ENCODE measurements around the gene TMEM80.

The TMEM80 gene

GRCh38 chr11:693887-694562 is 1.6 kb upstream of the TMEM80 start:
- in situ Hi-C loops (cut with HindIII; ENCODE audit: low sequenced_read_pairs) = no loop called here
- no peak for DNase-seq (ENCODE audit: low read depth, low spot score)
- TF ChIP-seq CTCF (IDR thresholded peaks at IDR 0.05; ENCODE audit: low read depth, low read length) = no peak
- peak overlapping the region; percentile 37 for H3K4me3 ChIP-seq (ENCODE audit: low read depth, low read length)

GRCh38 chr11:694563-695287 is 891 bp upstream of the TMEM80 start, which contains the start of gene DEAF1:
Gene DEAF1, minus strand, starts transcription at chr11:695222. Its CDS starts 175 bp downstream, at chr11:695047.
- no peak for TF ChIP-seq CTCF (IDR thresholded peaks at IDR 0.05; ENCODE audit: low read depth, low read length)
- peak; percentile 98 for DNase-seq (ENCODE audit: low read depth, low spot score)
- H3K4me3 ChIP-seq (ENCODE audit: low read depth, low read length) = peak within 1 kb of the TSS; percentile 80
- in situ Hi-C loops (cut with HindIII; ENCODE audit: low sequenced_read_pairs) = no loop called here

- DNase-seq (ENCODE audit: low read depth, low spot score) = no peak
Observed at GRCh38 chr11:695288-695537, 403 bp upstream of the TMEM80 start.

GRCh38 chr11:696955-697491 is 1.4 kb downstream of the TMEM80 start:
- in situ Hi-C loops (cut with HindIII; ENCODE audit: low sequenced_read_pairs) = no loop called here
- DNase-seq (ENCODE audit: low read depth, low spot score) = peak; percentile 87
- no peak for TF ChIP-seq CTCF (IDR thresholded peaks at IDR 0.05; ENCODE audit: low read depth, low read length)
- H3K4me3 ChIP-seq (ENCODE audit: low read depth, low read length) = no peak overlapping the region

More at GRCh38 chr11:695288-695537, 403 bp upstream of the TMEM80 start:
- H3K4me3 ChIP-seq (ENCODE audit: low read depth, low read length) = peak overlapping the region; percentile 80
- no peak for TF ChIP-seq CTCF (IDR thresholded peaks at IDR 0.05; ENCODE audit: low read depth, low read length)
- in situ Hi-C loops (cut with HindIII; ENCODE audit: low sequenced_read_pairs) = no loop called here

GRCh38 chr11:697811-698311 is 2.2 kb downstream of the TMEM80 start:
- peak; percentile 55 for DNase-seq (ENCODE audit: low read depth, low spot score)
- H3K4me3 ChIP-seq (ENCODE audit: low read depth, low read length) = no peak overlapping the region
- in situ Hi-C loops (cut with HindIII; ENCODE audit: low sequenced_read_pairs) = no loop called here
- TF ChIP-seq CTCF (IDR thresholded peaks at IDR 0.05; ENCODE audit: low read depth, low read length) = no peak

- in situ Hi-C loops (cut with HindIII; ENCODE audit: low sequenced_read_pairs) = no loop called here
- no peak for DNase-seq (ENCODE audit: low read depth, low spot score)
- TF ChIP-seq CTCF (IDR thresholded peaks at IDR 0.05; ENCODE audit: low read depth, low read length) = no peak
- H3K4me3 ChIP-seq (ENCODE audit: low read depth, low read length) = no peak overlapping the region
Observed at GRCh38 chr11:698493-699115, 3.0 kb downstream of the TMEM80 start.

Data from astrocyte of the spinal cord (primary cell).